Activated CD4-positive, alpha-beta T cell treated with anti-CD3 and anti-CD28 coated beads, Interleukin-2, Interleukin-6, amounts not matched to agents 100 ng/mL and 50 ng/mL, durations not matched to agents 16 hours and 8 hours (primary cell): ENCODE measurements around the gene PTGDR2.

ENCODE experiments used
- DNase-seq: peaks from one replicate; pipeline ENCODE4 v3.0.0-alpha.2; 2020

Gene PTGDR2

GRCh38 chr11:60858731-60859464 lies 3.1 kb upstream of the PTGDR2 start:
- no peak for DNase-seq

- no peak for DNase-seq
Observed at GRCh38 chr11:60858236-60858635, 2.5 kb upstream of the PTGDR2 start.

GRCh38 chr11:60857378-60858232 lies 1.9 kb upstream of the PTGDR2 start:
- no peak for DNase-seq

- DNase-seq, result no peak
Observed at GRCh38 chr11:60854847-60855725, 664 bp downstream of the PTGDR2 start.

- no peak for DNase-seq
Observed at GRCh38 chr11:60854140-60854846, 1.5 kb downstream of the PTGDR2 start.

DNA sequence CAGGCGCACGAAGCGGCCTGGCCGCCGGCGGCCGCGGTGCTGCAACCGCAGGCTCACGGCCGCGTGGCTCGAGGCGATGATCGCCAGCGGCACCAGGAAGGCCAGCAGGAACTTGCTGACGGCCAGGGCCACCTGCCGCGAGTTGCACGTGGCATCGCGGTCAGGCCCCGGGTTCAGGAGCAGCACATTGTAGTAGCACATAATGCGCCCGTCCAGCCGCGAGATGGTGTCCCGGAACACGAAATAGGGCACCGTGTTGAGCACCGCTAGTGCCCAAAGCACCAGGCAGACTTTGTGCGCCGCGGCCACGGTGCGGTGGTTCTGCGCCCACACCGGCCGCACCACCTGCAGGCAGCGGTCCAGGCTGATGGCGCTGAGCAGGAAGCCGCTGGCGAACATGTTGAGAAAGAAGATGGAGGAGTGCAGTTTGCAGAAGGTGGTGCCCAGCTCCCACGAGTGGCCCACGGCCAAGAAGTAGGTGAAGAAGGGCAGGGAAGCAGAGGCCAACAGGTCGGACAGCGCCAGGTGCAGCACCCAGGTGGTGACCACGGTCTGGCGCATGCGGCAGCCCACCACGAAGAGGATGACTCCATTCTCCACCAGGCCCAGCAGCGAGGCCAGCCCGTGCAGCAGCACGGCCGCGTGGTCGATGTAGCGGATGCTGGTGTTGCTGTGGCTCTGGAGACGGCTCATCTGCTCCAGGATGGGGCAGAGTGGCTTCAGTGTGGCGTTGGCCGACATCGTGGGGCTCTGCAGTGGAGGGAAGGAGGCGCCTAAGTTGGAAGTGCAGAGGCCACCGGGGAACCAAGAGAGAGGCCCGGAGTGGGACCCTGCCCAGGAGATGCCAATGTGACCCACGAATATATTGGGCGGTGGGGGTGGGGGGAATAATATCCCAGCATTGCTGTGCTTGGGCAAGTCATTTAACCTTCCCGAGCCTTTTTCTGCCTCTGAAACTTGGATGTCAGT lies 2.5 kb downstream of the PTGDR2 start:
- DNase-seq, result no peak

DNA sequence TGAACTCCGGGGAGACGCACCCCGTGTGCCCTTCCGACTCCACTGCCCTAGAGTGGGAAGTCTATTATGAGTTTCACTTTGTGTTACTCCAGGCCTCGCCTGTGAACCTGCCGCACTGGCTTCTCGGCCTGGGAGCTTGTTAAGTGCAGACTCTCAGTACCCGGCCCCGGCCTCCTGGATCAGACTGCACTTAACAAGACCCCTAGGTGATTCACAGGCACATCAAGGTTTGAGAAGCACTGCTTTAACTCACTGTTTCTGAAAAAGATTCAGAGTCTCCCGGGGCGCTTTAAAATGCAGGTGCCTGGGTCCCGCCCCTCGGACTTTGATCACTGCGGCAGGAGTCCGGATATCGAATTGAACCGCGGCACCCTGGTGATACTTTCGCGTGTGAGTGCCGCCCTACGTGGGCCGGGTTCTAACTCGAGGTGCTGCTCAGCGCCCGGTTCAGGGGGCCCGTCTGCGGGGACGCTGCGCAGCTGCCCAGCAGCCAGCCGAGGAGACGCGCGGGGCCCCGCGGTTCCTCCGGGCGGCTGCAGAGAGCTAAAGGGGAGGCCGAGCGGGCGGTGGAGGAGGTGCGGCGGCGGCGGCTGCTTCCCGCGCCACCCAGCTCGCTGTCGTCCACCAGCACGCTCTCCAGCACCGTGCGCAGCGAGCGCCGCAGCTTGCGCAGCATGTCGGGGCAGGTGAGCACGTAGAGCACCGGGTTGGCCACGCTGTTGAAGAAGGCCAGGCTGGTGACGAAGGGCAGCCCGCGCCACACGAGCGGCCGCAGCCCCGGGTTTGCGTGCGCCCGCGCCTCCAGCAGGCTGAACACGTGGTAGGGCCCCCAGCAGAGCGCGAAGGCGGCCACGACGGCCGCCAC lies 3.4 kb downstream of the PTGDR2 start:
- no peak for DNase-seq

DNA sequence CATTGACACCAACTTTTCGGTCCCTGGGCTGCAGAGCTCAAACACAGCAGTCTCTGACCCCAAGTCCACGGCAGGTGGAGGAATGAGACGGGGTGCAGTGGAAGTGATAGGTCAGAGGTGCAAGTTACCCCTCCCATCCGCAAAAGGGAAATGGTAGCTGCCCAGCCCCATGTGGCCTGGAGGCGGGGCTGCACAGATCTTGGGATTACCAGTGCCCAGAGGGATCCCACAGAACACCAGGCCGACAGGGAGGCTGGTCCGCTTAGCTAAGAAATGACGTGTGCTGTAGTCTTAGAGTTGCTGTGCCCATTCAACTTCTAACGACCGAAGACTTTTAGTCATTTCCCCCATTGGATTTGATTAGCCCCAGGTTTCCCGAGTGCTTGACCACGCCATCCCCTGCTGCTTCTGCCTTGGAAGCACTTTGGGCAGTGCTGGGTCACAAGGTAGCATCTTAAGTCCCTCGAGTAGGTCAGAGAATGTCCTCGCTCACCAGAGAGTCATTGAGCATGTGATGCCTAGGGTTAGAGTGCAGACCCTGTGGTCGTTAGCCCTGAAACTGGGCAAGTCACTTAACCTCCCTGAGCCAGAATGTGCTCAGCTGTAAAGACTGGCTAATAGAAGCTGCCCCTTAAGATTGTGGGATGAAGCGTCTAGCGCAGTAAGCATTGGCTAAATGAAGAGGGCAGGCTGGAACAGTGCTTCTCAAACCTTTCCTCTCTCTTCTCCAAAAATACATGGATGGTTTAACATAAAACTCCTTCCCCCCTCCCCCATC lies 4.2 kb downstream of the PTGDR2 start:
- DNase-seq, result no peak

DNA sequence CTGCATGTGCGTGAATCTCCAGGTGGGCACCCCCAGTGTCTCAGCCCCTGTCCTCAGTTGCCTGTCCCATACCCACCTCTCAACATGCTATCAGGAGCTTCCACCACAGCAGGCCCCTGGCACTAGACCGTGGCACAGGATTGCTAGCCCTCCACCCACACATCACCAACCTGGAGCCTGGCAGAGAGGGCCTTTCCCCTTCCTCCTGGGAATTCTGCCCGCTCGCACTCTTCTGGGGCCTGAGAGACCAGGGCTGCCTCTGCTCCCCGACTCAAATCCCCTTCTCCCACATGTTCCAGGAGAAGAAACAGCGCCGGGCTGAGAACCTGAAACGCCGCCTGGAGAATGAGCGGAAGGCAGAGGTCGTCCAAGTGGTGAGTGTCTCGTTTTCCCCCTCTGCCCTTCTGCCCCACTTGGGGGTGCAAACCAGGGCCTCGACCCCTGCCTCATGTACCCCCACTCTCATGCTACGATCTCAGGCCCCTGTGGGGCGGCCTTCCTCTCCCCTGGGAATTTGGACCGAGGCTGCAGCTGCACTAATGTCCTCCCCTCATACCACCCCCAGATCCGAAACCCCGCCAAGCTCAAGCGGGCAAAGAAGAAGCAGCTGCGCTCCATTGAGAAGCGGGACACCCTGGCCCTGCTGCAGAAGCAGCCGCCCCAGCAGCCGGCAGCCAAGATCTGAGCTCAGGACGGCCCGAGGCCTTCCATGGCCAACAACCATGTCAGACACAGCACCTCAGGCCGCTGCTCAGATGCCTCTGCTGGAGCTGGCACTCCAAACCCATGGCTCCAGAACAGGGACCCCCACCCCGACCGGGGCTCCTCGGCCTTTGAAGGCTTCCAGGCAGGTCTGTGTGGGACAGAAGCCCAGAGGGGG lies 5.9 kb downstream of the PTGDR2 start:
- DNase-seq, result no peak

DNA sequence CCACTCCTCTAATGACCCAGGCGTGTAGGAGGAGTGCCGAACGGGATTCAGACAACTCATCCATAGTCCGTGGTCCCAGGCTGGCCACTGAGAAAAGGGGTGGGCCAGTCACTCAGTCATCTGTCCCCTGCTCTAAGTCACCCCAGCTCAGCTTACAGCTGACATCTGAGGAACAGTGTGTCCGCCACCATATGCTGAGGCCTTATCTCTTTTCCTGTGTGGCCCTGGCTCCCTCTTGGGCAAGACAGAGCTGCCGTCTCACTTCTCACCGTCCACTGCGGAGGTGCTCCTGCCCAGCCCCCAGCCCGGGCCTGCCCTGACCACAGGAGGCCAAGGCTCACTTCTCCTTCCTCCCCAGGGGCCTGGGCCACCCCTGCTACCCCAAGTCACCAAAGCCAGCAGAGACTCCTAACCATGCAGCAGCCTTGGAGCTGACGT lies 7.0 kb downstream of the PTGDR2 start:
- DNase-seq, result no peak

- no peak for DNase-seq
Observed at GRCh38 chr11:60847896-60848295, 7.9 kb downstream of the PTGDR2 start.

DNA sequence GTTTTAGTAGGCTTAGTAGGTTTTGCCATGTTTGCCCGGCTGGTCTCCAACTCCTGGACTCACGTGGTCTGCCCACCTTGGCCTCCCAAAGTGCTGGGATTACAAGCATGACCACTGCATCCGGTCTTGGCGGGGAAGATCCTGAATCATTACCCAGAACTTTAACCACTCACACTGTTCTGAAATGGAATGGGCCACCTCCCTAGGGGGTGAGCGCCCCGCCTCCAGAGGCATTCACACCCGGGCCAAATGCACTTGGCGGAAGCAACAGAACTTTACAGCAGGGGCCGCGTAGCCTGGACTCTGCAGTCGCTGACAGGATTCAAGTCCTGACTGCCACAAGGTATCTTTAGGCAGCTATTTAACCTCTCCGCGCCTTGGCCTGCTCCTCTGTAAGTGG lies 8.5 kb downstream of the PTGDR2 start:
- DNase-seq, result no peak

DNA sequence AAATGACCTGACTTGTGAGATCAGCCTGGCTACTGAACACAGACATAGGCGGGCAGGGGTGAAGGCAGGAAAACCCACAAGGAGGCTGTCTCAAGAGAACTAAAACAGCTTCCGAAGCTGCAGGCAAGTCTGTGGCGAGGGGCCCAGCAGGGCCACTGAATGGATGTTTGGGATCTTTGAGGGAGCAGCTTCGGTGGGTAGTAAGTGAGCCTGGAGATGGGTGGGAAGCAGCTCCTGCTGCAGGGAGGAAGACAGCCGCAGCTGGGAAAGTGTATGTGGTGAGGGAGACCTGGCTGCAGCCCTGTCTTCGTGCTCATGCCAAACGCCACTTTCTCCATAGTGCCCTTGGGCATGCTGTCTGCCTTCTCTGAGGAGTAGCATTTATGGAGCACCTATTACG lies 10.4 kb downstream of the PTGDR2 start:
- DNase-seq, result no peak

GRCh38 chr11:60844870-60845221 lies 10.9 kb downstream of the PTGDR2 start:
- no peak for DNase-seq

GRCh38 chr11:60844045-60844869 lies 11.5 kb downstream of the PTGDR2 start:
- no peak for DNase-seq

- no peak for DNase-seq
Observed at GRCh38 chr11:60842668-60843600, 12.8 kb downstream of the PTGDR2 start.
